SU-DHL-6 (cell line): ENCODE data around the gene DARS2.
"Not testable (repeated sequence)": the region's sequence is repeated elsewhere in the genome, so short reads cannot be mapped to it uniquely, and the experiment has no call there.

Experiments
- EZH2phosphoT487 ChIP-seq: fragments of 200-600 bp; sonication (generic), shearing (Covaris generic); conservative IDR thresholded peaks from 2 replicates; pipeline ENCODE4 v1.6.1; 2018; ENCODE audit warnings: mild to moderate bottlenecking, antibody characterized with exemption, low read length, moderate library complexity, mixed read lengths
- TF ChIP-seq, protein P1 (sequence below): fragments of 200-600 bp; sonication (generic); IDR thresholded peaks from one replicate; pipeline ENCODE4 v1.5.1; 2017; ENCODE audit warnings: antibody characterized with exemption, mild to moderate bottlenecking, low read length, moderate library complexity; ENCODE audit not compliant: insufficient read depth, poor library complexity, severe bottlenecking

DNA sequence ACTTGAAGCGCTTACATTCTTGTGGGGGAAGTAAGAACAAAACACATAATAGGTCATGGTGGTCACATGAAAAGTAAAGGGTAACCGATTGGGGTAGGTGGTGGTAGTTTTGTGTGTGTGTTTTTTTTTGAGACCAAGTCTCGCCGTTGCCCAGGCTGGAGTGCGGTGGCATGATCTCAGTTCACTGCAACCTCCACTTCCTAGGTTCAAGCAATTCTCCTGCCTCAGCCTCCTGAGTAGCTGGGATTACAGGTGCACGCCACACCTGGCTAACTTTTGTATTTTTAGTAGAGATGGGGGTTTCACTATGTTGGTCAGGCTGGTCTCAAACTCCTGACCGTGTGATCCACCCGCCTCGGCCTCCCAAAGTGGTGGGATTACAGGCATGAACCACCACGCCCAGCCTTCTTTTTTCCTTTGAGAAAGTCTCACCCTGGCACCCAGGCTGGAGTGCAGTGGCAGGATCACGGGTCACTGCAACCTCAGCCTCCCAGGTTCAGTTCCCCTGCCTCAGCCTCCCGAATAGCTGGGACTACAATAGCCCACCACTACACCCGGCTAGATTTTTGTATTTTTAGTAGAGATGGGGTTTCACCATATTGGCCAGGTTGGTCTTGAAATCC lies 37.8 kb downstream of the DARS2 start:
- TF ChIP-seq, protein P1, sequence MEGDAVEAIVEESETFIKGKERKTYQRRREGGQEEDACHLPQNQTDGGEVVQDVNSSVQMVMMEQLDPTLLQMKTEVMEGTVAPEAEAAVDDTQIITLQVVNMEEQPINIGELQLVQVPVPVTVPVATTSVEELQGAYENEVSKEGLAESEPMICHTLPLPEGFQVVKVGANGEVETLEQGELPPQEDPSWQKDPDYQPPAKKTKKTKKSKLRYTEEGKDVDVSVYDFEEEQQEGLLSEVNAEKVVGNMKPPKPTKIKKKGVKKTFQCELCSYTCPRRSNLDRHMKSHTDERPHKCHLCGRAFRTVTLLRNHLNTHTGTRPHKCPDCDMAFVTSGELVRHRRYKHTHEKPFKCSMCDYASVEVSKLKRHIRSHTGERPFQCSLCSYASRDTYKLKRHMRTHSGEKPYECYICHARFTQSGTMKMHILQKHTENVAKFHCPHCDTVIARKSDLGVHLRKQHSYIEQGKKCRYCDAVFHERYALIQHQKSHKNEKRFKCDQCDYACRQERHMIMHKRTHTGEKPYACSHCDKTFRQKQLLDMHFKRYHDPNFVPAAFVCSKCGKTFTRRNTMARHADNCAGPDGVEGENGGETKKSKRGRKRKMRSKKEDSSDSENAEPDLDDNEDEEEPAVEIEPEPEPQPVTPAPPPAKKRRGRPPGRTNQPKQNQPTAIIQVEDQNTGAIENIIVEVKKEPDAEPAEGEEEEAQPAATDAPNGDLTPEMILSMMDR = not testable (repeated sequence)
- TF ChIP-seq EZH2phosphoT487 = not testable (repeated sequence)
